Activated CD8-positive, alpha-beta T cell treated with anti-CD3 and anti-CD28 coated beads for 36 hours (primary cell): ENCODE measurements around the gene VASP. TPM values are rescaled to one million over a fixed set of nuclear protein-coding genes. Genes with fewer than 3 reads are reported as not detected.
A peak's percentile ranks its signal among the peaks of the same experiment; 100 is the strongest.

Experiments
- ATAC-seq: fragments of 200-7000 bp; cut with Tn5 transposase; one replicate; pipeline ENCODE4 v1.10.0; 2021; ENCODE audit warnings: mild to moderate bottlenecking, moderate library complexity
- CTCF ChIA-PET: fragments of 350-600 bp; sonication (Branson Sonifier 250); formaldehyde crosslinking; loops from one replicate; lab custom pipeline; 2021; ENCODE audit warnings: antibody characterized with exemption; lab: Charles Lee
- POLR2A ChIA-PET: fragments of 350-600 bp; sonication (Branson Sonifier 250); formaldehyde crosslinking; loops from one replicate; lab custom pipeline; 2021; ENCODE audit warnings: antibody characterized with exemption; lab: Charles Lee
- DNase-seq: peaks from one replicate; pipeline ENCODE4 v3.0.0-alpha.2; 2020
- H3K27ac Mint-ChIP-seq: one replicate; pipeline ENCODE4 v1.8.0; 2021; ENCODE audit warnings: mild to moderate bottlenecking, mixed read lengths
- H3K27me3 Mint-ChIP-seq: one replicate; pipeline ENCODE4 v1.8.0; 2021; ENCODE audit warnings: mixed read lengths
- H3K36me3 Mint-ChIP-seq: one replicate; pipeline ENCODE4 v1.8.0; 2021; ENCODE audit warnings: low read depth, mixed read lengths
- H3K4me1 Mint-ChIP-seq: one replicate; pipeline ENCODE4 v1.8.0; 2021; ENCODE audit warnings: low read depth, mixed read lengths
- H3K4me3 Mint-ChIP-seq: one replicate; pipeline ENCODE4 v1.8.0; 2021; ENCODE audit warnings: mild to moderate bottlenecking, moderate library complexity, mixed read lengths
- H3K9me3 Mint-ChIP-seq: one replicate; pipeline ENCODE4 v1.8.0; 2021; ENCODE audit warnings: mixed read lengths
- intact Hi-C: fragments of 100-400 bp; cut with micrococcal nuclease; formaldehyde crosslinking; loops from one replicate; pipeline ENCODE4 v1.10.0; 2022
- total RNA-seq, 2 experiments: library from RNA; stranded (reverse); gene quantifications; one replicate each; pipeline ENCODE4 v1.2.3, GENCODE V29; 2021
- TF ChIP-seq, protein P1 (sequence below): fragments of 200-600 bp; IDR thresholded peaks from one replicate; pipeline ENCODE4 v1.8.0; 2022; ENCODE audit warnings: antibody characterized with exemption, mild to moderate bottlenecking

VASP gene
- total RNA-seq, 2 experiments from 2014 or later: 152 to 153 TPM

DNA sequence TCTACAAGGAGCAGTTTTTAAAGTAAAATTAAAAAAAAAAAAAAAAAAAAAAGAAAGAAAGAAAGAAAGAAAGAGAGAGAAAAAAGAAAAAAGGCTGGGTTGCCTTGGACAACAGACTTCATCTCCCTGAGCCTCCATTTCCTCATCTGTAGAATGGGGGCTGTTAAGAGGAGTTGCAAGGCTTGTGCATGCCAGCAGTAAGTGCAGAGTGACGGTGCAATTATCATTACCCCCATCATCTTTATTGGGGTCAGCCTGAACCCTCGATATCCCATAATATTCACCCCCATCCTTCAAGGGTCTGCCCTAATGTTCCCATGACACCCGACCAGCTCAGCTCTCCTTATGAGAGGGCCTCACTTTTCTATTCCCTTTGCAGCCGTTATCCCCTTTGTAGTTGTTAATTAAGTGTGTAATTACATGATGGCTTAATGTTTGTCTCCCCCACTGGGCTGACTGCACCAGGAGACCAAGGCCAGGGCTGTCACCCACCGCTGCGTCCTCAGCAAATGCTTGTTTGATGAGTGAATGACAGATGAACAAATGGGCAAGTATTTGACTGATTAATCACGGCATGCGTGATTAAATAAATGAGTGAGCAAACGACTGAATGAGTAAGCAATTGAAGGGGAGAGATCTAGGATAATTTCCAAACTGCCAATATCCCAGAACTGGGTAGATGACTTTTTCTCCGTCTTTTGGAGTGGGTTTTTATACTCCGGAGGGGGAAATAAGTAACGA lies 29.4 kb upstream of the VASP start:
- TF ChIP-seq, protein P1, sequence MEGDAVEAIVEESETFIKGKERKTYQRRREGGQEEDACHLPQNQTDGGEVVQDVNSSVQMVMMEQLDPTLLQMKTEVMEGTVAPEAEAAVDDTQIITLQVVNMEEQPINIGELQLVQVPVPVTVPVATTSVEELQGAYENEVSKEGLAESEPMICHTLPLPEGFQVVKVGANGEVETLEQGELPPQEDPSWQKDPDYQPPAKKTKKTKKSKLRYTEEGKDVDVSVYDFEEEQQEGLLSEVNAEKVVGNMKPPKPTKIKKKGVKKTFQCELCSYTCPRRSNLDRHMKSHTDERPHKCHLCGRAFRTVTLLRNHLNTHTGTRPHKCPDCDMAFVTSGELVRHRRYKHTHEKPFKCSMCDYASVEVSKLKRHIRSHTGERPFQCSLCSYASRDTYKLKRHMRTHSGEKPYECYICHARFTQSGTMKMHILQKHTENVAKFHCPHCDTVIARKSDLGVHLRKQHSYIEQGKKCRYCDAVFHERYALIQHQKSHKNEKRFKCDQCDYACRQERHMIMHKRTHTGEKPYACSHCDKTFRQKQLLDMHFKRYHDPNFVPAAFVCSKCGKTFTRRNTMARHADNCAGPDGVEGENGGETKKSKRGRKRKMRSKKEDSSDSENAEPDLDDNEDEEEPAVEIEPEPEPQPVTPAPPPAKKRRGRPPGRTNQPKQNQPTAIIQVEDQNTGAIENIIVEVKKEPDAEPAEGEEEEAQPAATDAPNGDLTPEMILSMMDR: peak; percentile 45
- peaks cover 18% of the 10 kb centered on the region for H3K4me1 Mint-ChIP-seq
- peak overlapping the region; percentile 58 for H3K4me3 Mint-ChIP-seq
- peak; percentile 52 for DNase-seq
- peak overlapping the region; percentile 95 for H3K27ac Mint-ChIP-seq
- peaks cover 1% of the 10 kb centered on the region for H3K36me3 Mint-ChIP-seq
- no peaks in the 10 kb centered on the region for H3K9me3 Mint-ChIP-seq
- intact Hi-C loops: loop anchor here (1.0 to 10.0 kb wide), 2 partner anchors 39 to 53 kb away; partner anchors contain the start of gene ERCC1
- ChIA-PET POLR2A (interaction anchor here (0.6 to 2.6 kb wide), 15 partner anchors 8 to 292 kb away, joined by 3 to 29 read pairs (median 4); partner anchors contain the start of gene FOSB), CTCF (interaction anchor here (0.9 to 6.4 kb wide), 31 partner anchors 8 to 399 kb away, joined by 3 to 270 read pairs (median 6); partner anchors contain the start of genes ERCC1, FOSB, GEMIN7 and PPP1R13L)
- ATAC-seq: peak; percentile 8
- peaks cover 3% of the 10 kb centered on the region for H3K27me3 Mint-ChIP-seq

DNA sequence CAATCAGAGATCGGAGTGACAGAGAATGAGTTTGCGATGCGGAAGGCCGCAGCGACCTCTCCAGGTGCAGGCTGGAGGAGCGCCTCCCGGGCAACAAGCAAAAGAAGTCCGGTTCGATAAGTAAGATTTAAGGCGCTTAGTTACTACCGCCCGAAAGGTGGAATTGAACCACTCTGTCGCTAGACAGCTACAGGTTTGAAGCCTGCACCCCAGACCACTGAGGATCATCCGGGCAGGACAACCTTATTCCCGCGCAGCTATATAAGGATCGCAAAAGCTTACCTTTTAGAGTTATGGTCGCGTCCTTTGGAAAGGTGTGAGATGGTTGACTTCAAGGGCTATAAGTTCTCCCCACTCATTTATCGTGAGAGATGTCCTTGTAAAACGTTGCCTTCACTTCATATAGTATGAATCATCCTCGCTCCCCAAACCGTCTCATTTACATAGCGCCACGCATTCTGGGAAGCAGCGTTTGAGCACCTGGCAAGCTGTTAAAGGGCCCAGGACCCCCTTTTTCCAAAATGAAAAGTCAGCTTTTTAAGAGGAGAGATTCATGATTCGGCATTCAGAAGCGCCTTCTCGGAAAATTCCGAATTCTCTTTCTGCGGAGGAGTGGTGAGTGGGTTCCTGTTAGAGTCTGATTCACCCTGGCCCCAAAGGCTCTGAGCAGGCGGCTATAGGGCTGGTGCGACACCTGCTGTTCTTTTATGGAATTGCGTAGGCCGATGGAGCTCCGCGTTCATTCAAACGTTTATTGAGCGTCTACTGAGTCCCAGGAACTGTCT lies 28.6 kb upstream of the VASP start:
- peak; percentile 96 for DNase-seq
- Mint-ChIP-seq H3K4me3 (peak overlapping the region; percentile 58), H3K36me3 (no peaks in the 10 kb centered on the region), H3K27me3 (peaks cover 1% of the 10 kb centered on the region), H3K27ac (peak overlapping the region; percentile 95), H3K4me1 (peaks cover 18% of the 10 kb centered on the region), H3K9me3 (no peaks in the 10 kb centered on the region)
- TF ChIP-seq, protein P1: peak; percentile 71
- intact Hi-C loops: loop anchor here (1.0 to 10.0 kb wide), 2 partner anchors 39 to 54 kb away; partner anchors contain the start of gene ERCC1
- CTCF ChIA-PET: interaction anchor here (0.6 to 6.4 kb wide), 46 partner anchors 10 to 400 kb away, joined by 3 to 270 read pairs (median 5); partner anchors contain the start of genes ERCC1, FOSB, GEMIN7 and PPM1N
- ATAC-seq: peak; percentile 86
- POLR2A ChIA-PET: interaction anchor here (0.7 to 2.6 kb wide), 17 partner anchors 9 to 291 kb away, joined by 3 to 29 read pairs (median 4); partner anchors contain the start of gene FOSB

DNA sequence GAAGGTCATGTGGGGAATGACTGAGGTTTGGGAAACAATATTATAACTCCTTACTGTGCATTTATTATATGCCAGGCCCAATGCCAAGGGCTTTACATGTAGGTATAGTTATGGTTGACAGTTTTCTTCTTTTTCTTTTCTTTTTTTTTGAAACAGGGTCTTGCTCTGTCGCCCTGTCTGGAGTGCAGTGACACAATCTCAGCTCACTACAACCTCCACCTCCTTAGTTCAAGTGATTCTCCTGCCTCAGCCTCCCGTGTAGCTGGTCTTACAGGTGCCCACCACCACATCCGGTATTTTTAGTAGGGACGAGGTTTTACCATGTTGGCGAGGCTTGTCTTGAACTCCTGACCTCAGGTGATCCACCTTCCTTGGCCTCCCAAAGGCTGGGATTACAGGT lies 24.2 kb upstream of the VASP start:
- peaks cover 2% of the 10 kb centered on the region for H3K27me3 Mint-ChIP-seq
- TF ChIP-seq, protein P1: no peak
- no peak overlapping the region for H3K27ac Mint-ChIP-seq
- H3K4me3 Mint-ChIP-seq: no peak overlapping the region
- H3K9me3 Mint-ChIP-seq: no peaks in the 10 kb centered on the region
- H3K36me3 Mint-ChIP-seq: no peaks in the 10 kb centered on the region
- ChIA-PET POLR2A (no interaction called here), CTCF (interaction anchor here (0.9 kb wide), 1 partner anchor 44 kb away, joined by 7 read pairs; no protein-coding TSS in a partner anchor)
- intact Hi-C loops: no loop called here
- ATAC-seq (no peak), DNase-seq (no peak)
- peaks cover 23% of the 10 kb centered on the region for H3K4me1 Mint-ChIP-seq

DNA sequence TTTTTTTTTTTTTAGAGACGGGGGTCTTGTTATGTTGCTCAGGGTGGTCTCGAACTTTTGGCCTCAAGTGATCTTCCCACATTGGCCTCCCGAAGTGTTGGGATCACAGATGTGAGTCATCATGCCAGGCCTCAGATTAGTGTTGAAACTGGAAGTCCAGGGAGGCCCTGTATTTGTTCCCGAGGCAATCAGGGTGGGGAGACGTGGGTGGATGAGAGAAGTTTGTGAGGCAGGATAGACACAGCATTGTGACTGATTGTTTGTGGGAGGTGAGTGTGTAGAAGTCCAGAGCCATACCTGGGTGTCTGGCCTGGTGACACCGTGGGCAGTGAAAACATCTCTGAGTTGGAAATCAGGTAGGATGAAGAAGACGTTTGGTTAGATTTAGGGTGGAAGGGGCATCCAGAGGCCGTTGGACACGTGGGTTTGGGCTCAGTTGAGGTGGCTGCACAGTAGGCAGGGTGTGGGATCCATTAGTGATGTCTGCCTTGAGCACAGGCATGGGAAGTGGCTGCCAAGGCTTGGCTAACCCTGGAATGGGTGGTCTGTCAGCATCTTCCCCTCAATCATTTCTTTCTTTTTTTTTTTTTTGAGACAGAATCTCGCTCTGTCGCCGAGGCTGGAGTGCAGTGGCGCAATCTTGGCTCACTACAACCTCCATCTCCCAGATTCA lies 22.9 kb upstream of the VASP start:
- POLR2A ChIA-PET: interaction anchor here (0.6 to 1.5 kb wide), 3 partner anchors 28 to 45 kb away, joined by 3 to 9 read pairs (median 3); no protein-coding TSS in a partner anchor
- peaks cover 2% of the 10 kb centered on the region for H3K27me3 Mint-ChIP-seq
- H3K9me3 Mint-ChIP-seq: no peaks in the 10 kb centered on the region
- TF ChIP-seq, protein P1: no peak
- H3K36me3 Mint-ChIP-seq: no peaks in the 10 kb centered on the region
- no peak for ATAC-seq
- CTCF ChIA-PET: interaction anchor here (0.7 to 3.0 kb wide), 43 partner anchors 8 to 306 kb away, joined by 3 to 78 read pairs (median 6); partner anchors contain the start of genes BLOC1S3, FOSB, PPM1N and RTN2
- intact Hi-C loops: no loop called here
- H3K4me3 Mint-ChIP-seq: no peak overlapping the region
- H3K4me1 Mint-ChIP-seq: peaks cover 16% of the 10 kb centered on the region
- DNase-seq: no peak
- H3K27ac Mint-ChIP-seq: no peak overlapping the region
